Suppressor macrophage treated with lipopolysaccharide for 1 hour (primary cell): ENCODE results near the gene MMP24.

ENCODE experiments used
- DNase-seq, 3 donors: peaks; one replicate each; pipeline ENCODE4 v3.0.0-alpha.2; 2020 to 2022

MMP24 gene

DNA sequence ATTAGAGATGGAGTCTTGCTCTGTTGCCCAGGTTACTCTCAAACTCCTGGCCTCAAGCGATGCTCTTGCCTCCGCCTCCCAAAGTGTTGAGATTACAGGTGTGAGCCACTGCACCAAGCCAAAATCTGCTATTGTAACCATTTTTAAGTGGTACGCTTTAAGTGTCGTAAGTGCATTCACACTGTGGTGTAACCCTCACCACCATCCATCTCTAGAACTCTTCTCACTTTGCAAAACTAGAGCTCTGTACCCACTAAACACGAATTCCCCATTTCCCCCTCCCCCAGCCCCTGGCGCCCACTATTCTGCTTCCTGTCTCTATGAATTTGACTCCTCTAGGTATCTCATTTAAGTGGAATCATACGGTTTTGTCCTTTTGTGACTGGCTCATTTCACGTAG is 68.6 kb downstream of the MMP24 start:
- DNase-seq = no peak

DNA sequence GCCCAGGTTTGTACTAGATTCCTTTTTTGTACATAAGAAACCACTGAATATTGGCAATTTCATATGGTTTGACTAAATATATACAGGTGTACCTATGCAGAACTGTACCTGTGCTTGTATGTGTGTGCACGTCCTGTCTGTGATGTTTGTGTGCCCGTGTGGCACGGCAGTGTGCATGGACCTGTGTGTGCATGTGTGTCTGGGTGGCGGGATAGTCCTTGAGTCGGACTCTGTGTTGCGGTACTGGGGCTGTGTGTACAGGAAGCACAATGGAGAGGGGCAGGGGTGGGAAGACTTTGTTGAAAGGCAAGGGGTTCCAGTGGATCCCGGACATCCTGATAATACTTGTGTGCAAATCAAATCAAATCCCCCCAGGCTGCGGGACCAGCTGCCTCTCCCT is 69.2 kb downstream of the MMP24 start:
- DNase-seq = no peak

DNA sequence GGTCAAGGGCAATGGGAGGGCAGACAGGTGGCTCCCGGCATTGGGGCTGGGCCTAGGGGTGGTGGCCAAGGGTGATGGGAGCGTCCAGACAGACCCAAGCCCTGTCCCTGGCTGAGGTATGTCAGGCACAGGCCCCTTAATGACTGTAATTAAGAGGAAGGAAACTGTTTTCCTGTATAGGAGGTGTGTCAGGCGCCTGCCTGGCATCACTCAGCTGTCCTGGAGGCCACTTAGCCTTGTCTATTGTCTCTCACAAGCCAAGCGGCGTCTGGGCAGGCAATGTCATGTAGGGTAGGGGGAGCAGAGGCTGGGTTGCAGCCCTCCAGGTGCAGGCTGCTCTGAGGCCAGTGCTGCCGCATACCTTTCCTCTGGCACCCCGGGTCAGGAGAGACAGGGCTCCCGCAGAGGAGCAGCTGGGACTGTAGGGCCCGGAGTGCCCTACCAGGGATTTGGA is 69.6 kb downstream of the MMP24 start:
- DNase-seq = no peak

DNA sequence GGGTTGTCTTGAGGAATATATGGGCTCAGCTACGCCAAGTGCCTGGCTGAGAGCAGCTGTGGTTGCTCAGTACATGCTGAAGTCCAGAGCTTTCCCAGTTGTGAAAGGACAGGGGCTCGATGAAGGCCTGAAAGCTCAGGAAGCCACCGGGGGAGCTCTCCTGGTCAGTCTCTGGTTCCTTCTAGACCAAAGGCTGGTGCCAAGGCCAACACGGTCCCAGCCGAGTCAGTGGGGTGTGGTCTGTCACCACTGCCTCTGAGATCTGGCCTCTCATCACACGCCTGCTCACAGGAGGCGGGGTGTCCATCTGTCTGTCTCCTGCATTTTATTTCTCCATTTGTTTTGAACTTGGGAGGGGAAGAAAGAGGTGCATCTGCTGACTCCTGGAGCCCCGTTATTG is 70.7 kb downstream of the MMP24 start:
- no peak for DNase-seq

DNA sequence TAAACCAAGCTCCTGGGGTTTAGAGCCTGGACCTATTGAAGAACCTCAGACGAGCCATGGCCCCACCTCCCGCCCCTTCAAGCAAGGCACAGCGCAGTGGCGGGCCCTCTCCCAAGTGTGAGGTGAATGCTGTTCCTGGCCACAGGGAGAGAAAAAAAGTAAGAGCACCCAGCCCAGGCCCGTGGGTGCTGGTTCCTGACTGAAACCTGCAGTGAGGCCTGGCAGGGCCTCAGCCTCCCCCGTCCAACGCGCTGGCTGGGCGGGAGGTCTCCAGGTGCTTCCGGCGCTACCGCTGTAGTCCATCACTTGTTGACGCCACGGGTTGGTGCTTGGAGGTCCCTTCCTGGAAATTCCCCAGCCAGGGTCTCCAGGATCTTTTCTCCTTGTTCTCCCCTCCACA is 71.2 kb downstream of the MMP24 start:
- no peak for DNase-seq

DNA sequence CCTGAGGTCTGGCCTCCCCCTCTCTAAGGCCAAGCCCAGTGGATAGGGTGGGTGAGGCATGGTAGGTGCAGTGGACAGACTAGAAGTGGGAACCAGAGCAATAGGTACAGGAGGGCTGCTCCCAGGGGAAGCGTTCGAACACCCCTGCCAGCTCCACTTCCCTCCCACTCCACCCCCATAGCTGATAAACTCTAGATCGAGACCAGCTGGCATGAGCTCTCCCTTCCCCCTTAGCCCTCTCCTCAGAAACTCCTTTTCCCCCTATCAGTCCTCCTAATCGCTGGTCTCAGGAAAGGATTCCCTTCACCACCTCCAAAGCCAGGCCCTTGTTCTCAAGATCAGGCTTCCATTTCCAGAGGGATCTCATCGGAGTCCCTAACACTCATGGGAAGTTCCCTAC is 71.8 kb downstream of the MMP24 start:
- DNase-seq = no peak

DNA sequence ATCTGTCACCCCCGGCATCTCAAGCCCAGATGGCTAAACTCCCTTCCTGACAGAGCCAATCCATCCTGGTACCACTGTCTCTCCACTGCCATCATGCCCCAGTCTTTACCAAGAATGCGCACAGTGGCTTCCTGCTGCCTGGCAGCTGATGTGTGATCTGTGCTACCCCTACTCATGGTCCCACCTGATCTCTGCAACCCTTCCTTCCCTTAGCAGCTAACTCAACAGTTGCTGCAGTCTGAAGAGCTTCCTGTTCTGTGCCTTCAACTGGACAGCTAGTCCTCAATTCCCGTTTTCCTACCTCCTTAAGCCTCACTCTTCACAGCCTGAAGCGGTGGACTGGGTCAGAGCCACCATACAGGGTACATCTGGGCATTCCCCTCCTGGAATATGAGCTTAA is 73.3 kb downstream of the MMP24 start:
- no peak for DNase-seq

DNA sequence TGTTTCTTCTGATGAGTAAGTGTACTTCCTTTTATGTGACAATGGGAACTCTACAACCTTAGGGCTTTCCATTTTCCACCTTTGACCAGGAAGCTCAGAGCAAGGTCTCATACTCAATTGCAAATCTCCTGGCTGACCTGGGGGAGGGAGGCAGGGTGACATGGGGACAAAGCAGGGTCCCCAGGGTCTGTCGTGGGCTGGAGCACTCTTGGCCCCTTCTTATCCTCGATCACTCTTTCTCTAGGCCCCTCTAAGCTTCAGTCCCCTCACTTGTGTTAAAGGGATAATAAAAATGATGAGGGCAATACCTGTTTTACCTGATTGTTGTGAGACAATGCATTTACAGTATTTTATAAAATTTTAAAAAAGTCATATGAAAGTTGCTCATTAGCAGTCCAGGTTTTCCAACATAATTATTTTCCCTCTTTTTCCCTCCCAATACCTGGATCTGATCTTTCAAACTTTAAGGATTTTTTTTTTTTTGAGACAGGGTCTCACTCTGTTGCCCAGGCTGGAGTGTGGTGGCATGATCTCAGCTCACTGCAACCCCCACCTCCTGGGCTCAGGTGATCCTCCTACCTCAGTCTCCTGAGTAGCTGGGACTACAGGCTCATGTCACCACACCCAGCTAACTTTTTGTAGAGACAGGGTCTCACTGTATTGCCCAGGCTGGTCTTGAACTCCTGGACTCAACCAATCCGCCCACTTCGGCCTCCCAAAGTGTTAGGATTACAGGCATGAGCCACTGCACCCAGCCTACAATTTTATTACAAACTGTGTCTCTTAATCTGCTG is 74.2 kb downstream of the MMP24 start:
- DNase-seq = no peak

DNA sequence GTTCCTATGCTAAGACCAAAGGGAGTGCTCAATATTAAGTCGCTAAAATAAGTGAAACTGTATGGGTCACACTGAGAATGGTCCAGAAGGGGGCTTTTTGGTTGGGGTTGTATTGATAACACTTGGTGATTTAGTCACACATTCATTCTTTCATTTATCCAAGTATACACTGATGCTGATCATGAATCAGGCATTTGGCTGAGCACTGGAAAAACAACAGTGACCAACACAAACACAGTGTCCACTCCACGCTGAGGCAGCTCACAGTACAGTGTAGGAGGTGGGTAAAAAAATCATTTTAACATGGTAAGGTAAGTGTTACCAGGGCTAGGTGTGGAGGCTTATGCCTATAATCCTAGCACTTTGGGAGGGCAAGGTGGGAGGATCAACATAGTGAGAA is 74.9 kb downstream of the MMP24 start:
- DNase-seq = no peak

DNA sequence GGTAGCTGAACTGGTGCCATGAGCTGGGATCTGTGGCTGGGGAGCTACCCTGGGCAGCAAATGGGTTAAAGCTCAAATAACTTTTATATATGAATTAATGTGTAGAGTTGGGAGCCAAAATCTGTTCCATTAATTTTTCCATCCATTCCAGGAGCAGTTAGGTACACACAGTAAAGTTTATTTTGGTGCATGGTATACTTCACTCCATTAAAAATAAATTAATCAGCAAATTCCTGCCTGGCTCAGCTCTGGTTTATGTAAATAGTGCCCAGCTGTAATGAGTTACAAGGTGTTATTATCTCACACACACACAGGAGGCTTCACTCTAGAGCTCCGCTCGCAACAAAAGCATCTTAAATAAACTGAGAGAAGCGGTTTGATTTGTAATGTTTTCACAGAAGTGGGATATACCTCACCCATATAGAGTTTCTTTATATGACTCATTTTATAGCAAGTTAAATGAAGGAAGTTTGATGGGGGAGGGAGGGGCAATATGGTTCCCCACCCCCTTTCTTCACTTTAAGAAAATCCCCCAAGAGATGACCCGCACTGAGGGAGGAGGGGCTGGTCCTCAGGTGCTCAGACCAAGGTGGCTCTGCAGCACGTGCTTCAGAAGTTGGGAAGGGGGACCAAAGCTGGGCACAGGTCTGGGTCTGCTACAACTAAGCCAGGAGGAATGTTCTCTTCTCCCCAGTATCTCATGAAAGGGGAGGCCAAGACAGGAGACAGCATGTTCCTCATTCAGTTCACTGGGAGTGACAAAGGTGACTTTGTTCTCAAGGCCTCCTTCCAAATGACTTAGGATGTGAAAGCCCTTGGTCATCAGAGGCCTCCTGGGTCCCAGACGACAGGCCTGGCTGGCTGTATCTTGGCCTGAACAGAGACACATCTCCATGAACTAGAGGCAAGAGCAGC is 76.2 kb downstream of the MMP24 start:
- no peak for DNase-seq

DNA sequence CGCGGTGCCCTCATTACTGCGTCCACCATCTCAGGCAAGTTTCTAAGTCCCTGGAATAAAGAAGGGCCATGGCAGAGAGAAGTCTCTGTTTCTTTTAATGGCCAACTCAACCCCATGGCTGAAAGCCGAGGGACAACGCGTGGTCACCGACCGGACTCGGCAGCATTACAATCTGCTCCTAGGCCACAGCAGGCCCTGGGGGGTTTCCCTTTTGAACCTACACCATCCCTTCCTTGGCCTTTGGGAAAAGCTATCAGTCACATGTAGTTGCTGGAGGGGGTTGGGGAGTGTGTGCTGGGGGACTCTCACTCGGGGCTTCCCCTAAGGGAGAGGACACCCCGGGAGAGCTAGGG is 76.9 kb downstream of the MMP24 start:
- DNase-seq = peak in 1 of 3 donors; percentile 24

DNA sequence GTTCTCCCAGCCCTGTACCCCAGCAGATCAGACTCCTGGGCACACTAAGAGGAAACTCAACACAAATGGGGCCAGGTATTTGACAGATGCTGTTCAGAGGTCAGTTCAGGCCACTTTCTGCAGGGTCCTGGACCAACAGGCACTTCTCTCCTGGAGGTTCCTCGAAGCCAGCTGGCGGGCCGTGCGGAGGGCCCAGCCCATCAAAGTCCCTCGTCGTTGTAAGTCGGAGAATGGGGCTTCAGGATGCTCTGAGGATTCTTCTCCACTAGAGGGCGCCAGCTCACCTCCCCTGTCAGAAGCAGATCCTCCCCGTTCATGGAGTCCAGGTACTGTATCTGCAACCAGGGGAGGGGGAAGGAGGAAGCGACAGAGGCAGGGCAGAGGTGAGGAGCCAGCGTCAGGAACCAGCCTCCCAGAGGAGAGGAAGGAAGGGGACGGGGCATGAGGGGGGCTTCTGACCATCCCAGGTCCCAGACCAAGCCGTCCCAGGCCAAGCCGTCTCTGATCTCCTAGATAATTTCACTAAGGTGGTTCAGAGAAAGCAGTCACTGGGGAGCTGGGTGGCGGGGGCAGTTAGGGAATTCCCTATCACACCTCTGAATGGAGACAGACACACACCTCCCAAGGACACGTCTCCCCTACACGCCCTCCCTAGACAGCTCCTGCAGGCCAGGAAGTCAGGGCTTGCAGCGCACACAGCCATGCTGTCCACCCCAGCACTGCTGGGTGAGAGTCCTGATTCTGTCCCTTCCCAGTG is 77.4 kb downstream of the MMP24 start:
- peak; percentile 87 to 88 (median 88) for DNase-seq

DNA sequence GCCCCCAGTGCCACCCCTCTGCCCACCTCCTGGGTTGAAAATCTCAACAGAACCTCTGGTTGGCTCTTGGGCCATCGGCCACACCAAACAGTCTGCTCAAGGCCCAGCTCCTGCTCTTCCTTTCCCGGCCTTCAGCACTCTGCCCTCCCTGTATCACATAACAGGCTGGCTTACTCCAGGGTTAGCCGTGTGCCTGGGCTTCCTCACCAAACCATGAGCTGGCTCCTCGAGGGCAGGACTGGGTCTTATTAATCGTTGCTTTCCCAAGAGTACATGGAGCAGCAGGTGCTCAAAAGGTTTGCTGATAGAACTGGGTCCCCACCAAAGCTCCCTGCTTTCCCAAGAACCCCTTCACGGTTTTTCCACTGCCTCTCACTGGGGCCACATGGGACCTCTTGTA is 78.5 kb downstream of the MMP24 start:
- no peak for DNase-seq

DNA sequence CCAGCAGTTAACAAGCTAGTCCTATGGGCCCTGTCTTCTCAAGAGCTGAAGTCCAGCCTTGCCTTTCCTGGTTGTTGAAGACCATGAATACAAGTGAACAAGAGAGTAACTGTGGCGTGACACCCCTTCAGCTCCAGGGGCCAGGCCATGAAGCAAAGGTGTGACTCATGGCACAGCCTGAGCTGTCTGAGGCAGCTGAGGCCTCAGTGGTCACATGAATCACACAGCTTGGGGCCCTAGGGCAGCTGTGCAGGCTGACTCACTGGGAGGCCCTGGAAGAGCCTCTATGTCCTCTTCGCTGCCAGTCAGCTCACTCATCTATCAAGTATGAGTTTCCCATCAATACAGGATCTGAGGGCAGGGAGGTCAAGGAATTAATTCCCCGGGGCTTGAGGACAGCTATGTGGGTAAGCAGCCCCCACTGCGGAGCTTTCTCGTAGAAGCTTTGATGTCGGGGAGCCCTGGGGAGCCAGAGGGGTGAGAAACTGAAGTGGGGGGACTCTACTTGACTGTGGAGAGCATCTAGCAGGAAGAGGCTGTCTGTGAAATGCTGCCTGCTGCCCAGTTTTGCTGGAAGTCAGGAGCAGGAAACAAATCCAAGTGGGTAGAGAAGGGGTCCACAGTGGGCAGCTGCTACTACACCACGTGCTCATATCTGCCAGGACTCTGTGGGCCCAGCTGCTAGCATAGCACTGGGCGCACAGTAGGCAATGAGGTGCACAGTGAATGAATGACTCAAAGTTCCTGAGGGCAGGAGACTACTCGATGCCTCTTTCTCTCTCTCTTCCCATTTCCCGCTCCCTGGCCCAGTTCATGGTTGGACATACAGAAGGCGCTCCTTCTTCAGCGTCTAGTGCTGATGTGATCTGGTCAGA is 79.4 kb downstream of the MMP24 start:
- DNase-seq = peak; percentile 93 to 94 (median 93)

DNA sequence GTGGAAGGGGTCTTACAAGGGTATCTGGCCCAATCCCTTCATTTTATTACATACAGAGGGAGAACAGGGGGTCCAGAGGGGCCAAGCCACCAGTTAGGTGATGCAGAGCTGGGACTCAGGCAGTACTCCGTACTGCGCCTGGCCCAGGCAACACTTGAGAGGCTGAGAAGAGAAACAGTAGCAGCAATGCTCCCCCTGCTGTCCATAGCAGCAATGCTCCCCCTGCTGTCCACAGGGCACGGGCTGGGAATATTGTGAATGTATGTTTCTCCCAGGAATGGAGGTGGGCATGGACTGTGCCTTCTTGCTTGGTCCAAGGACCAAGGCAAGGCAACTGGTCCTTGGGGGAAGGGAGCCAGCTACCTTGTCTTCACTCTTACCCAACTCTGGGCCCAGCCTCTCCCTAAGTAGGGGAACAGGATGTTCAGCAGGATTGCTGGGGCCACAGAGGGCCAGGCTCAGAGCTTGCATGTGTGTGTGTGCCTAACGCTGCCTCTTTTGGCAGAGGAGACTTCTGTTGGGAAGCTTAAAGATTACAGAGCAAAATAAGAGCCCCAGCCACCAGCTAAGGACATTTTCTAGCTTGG is 80.5 kb downstream of the MMP24 start:
- DNase-seq = peak; percentile 60 to 77 (median 62)

DNA sequence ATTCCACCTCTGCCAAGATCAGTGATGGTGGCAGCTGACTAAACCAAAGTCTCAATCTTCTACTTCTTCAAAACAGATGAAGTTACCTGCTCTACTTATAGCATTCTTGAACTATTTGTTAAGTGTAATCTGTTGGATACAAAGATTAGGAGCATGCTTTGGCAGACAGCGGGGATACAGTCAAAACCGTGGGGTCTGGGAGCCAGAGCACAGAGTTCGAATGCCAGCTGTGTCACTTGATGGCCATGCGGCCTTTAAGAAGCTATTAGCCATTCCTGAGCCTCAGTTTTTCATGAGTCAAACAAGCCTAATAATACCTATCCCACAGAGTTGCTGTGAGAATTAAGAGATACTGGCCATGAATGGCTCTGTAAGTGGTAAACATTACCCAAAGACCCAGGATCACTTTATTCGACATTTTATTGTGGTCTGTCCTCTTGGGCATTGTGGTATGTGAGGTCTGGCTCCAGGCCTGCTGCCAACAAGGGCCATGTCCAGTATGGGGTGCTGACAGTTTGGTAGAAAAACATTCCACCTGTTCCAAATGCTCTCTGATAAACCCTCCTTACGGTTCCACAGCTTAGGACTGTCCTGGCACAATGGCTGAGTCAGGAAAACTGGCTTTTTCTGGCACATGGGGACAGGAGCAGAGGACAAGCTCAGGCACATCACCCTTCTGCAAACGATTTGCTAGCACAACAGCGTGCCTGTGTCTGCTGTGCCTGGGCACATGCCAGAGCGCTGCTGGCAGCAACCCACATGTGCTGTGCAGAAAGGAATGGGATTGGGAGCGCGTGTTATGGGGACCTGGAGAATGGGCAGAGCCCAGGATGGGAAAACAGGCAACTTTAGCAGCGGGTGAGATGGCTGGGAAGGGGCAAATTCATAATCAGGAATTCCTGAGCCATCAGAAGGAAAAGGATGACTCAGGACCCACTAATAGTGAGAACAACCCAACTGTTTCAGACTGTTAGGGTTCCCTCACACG is 81.5 kb downstream of the MMP24 start:
- no peak for DNase-seq

DNA sequence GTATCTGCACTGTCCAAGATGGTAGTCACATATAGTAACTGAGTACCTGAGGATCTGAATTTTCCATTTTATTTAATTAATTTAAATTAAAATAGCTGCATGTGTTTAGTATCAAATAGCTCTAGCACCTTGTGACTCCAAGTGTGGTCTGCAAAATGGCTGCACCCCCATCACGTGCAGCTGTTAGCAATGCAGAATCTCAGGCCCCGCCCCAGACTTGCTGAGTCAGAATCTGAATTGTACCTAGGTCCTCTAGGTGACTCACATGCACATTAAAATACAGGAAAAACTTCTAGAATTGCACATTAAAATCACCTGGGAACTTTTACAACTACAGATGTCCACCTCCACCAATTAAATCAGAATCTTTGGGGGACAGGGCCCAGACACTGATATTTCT is 84.9 kb downstream of the MMP24 start:
- DNase-seq = no peak

DNA sequence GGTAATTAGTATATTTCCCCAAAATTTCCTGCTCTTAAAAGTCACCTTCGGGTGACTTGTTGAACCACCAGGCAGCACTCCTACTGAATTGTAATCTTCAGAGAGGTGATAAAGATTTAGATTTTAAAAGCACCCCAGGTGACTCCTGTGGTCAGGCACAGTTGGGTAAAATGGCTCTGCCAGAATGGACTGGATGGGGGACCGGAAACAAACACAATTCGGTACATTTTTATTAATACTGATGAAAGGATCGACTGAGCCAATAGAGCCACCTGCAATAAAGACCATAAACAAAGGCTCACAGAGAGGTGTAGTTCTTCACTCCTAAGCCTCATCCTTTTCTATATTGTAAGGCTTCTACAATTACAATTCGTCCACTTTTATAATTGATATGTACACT is 85.3 kb downstream of the MMP24 start:
- DNase-seq = no peak

DNA sequence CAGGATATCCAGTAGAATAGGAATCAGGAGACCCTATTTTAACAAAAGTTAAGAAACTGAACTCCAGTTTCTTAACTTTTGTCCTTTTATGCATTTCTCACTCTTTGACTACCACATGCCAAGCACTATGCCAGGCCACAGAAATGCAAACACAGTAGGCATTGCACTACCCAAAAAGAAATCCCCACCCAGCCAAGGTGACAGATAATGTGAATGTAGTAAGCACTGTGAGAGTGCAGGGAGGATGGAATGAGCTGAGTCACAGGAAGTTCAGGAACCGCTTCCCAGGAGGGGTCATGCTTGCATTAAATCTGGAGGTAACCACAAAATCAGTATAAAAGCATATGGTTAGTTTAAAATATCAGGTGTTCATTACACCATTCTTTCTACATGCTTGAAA is 85.8 kb downstream of the MMP24 start:
- no peak for DNase-seq

DNA sequence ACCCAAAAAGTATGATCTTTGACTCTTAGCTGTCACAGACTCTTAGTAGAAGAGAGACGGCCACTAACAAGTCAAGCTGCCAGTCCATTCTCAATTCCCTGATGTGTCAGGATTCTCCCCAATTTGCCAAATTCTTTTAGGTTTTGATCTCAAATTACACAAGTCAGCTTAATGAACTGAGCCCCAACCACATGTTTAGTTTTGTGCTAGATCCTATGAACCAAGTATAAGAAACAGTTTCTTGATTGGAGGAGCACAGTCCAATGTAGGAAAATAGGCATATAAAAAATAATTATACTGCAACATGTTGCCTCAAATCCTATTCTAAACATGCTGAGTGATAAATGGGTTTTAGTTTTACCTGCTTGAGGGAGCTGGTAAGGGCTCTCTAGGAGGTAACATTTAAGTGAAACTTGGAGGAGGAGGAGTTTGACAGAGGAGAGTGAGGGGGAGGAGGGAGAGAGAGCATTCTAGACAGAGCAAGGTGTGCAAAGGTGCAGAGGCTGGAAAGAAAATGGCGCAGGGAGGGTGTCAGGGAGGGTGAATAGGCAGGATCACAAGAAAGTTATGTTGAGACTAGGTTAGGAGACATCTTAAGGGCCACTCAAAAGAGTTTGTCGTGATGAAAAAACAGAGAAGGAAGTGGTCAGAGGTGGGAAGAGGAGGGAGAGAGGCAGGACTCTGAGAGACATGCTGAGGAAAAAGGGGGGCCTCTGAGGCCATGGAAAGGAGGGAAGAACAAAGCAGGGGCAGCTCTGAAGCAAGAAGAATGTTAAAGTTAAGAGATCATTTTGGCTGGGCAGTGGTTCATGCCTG is 88.5 kb downstream of the MMP24 start:
- DNase-seq = no peak
